Mesothelial cell of epicardium (in vitro differentiated cells): ENCODE measurements around the gene TSSK6. TPM values are rescaled to one million over a fixed set of nuclear protein-coding genes. Genes with fewer than 3 reads are reported as not detected.

Experiments
- DNase-seq, 2 experiments: peaks; one replicate each; pipeline ENCODE4 v3.0.0; 2021; ENCODE audit warnings: low spot score in 2 of 2; ENCODE audit not compliant: unreplicated experiment in 2 of 2
- H3K27ac Mint-ChIP-seq: 2 replicates; pipeline ENCODE4 v1.8.0; 2021; ENCODE audit warnings: mixed read lengths
- H3K27me3 Mint-ChIP-seq: 2 replicates; pipeline ENCODE4 v1.8.0; 2021; ENCODE audit warnings: low read depth, mixed read lengths
- H3K36me3 Mint-ChIP-seq: 2 replicates; pipeline ENCODE4 v1.8.0; 2021; ENCODE audit warnings: mixed read lengths
- H3K4me1 Mint-ChIP-seq: 2 replicates; pipeline ENCODE4 v1.8.0; 2021; ENCODE audit warnings: mixed read lengths
- H3K4me3 Mint-ChIP-seq: 2 replicates; pipeline ENCODE4 v1.8.0; 2021; ENCODE audit warnings: mild to moderate bottlenecking, moderate library complexity, mixed read lengths
- H3K9me3 Mint-ChIP-seq: 2 replicates; pipeline ENCODE4 v1.8.0; 2021; ENCODE audit warnings: mixed read lengths
- CTCF ChIP-seq: fragments of 200-600 bp; sonication (generic); IDR thresholded peaks from one replicate; pipeline ENCODE4 v1.5.0; 2021; ENCODE audit warnings: antibody characterized with exemption; ENCODE audit not compliant: unreplicated experiment
- total RNA-seq: library from RNA; stranded (reverse); gene quantifications from 3 replicates; pipeline ENCODE4 v1.2.1, GENCODE V29; 2021

TSSK6 gene
- total RNA-seq, 1 donor from 2014 or later = 2.1 TPM

- no peak overlapping the region for H3K27ac Mint-ChIP-seq
- no peak overlapping the region for H3K4me3 Mint-ChIP-seq
- H3K9me3 Mint-ChIP-seq = no peaks in the 10 kb centered on the region
- H3K4me1 Mint-ChIP-seq = no peaks in the 10 kb centered on the region
- no peaks in the 10 kb centered on the region for H3K27me3 Mint-ChIP-seq
- DNase-seq = no peak
- no peak for TF ChIP-seq CTCF
- H3K36me3 Mint-ChIP-seq = peaks cover 22% of the 10 kb centered on the region
These were observed 7.8 kb upstream of the TSSK6 start for GRCh38 chr19:19523177-19523576.

- no peak for TF ChIP-seq CTCF
- H3K4me3 Mint-ChIP-seq = no peak overlapping the region
- peaks cover 6% of the 10 kb centered on the region for H3K4me1 Mint-ChIP-seq
These were observed 5.6 kb upstream of the TSSK6 start for GRCh38 chr19:19520989-19521388.

GRCh38 chr19:19517235-19517619 is 1.9 kb upstream of the TSSK6 start:
- no peak overlapping the region for H3K27ac Mint-ChIP-seq

More at GRCh38 chr19:19520989-19521388, 5.6 kb upstream of the TSSK6 start:
- H3K27me3 Mint-ChIP-seq = no peaks in the 10 kb centered on the region
- no peak for DNase-seq
- H3K27ac Mint-ChIP-seq = no peak overlapping the region
- H3K36me3 Mint-ChIP-seq = peaks cover 22% of the 10 kb centered on the region
- no peaks in the 10 kb centered on the region for H3K9me3 Mint-ChIP-seq

GRCh38 chr19:19515642-19516519 is 533 bp upstream of the TSSK6 start, which contains the start of gene NDUFA13:
TSS of gene NDUFA13 (plus strand) at chr19:19516225. CDS start at chr19:19516239, 14 bp downstream.
- DNase-seq = peak; percentile 80 to 95
- no peak for TF ChIP-seq CTCF
- Mint-ChIP-seq H3K27me3 (no peaks in the 10 kb centered on the region), H3K4me3 (peak within 1 kb of the TSS; percentile 93), H3K9me3 (no peaks in the 10 kb centered on the region), H3K36me3 (peaks cover 16% of the 10 kb centered on the region), H3K27ac (peak within 1 kb of the TSS; percentile 95), H3K4me1 (peaks cover 6% of the 10 kb centered on the region)

More at GRCh38 chr19:19517235-19517619, 1.9 kb upstream of the TSSK6 start:
- Mint-ChIP-seq H3K4me1 (peaks cover 6% of the 10 kb centered on the region), H3K9me3 (no peaks in the 10 kb centered on the region), H3K27me3 (no peaks in the 10 kb centered on the region), H3K4me3 (peak overlapping the region; percentile 93), H3K36me3 (peaks cover 18% of the 10 kb centered on the region)
- no peak for DNase-seq
- no peak for TF ChIP-seq CTCF

- Mint-ChIP-seq H3K4me3 (peak overlapping the region; percentile 28), H3K9me3 (no peaks in the 10 kb centered on the region)
- DNase-seq = no peak
These were observed 1.1 kb downstream of the TSSK6 start for GRCh38 chr19:19514215-19514657.

More at GRCh38 chr19:19514215-19514657, 1.1 kb downstream of the TSSK6 start:
- Mint-ChIP-seq H3K27ac (no peak overlapping the region), H3K36me3 (peaks cover 4% of the 10 kb centered on the region), H3K4me1 (peaks cover 6% of the 10 kb centered on the region), H3K27me3 (no peaks in the 10 kb centered on the region)
- TF ChIP-seq CTCF = no peak
